ENCODE data around the gene ATRN. TPM values are rescaled to one million over a fixed set of nuclear protein-coding genes. Genes with fewer than 3 reads are reported as not detected.

ATRN gene
- total and polyA plus RNA-seq, 2 experiments from 2014 or later, result 2.2 to 18.3 TPM

DNA sequence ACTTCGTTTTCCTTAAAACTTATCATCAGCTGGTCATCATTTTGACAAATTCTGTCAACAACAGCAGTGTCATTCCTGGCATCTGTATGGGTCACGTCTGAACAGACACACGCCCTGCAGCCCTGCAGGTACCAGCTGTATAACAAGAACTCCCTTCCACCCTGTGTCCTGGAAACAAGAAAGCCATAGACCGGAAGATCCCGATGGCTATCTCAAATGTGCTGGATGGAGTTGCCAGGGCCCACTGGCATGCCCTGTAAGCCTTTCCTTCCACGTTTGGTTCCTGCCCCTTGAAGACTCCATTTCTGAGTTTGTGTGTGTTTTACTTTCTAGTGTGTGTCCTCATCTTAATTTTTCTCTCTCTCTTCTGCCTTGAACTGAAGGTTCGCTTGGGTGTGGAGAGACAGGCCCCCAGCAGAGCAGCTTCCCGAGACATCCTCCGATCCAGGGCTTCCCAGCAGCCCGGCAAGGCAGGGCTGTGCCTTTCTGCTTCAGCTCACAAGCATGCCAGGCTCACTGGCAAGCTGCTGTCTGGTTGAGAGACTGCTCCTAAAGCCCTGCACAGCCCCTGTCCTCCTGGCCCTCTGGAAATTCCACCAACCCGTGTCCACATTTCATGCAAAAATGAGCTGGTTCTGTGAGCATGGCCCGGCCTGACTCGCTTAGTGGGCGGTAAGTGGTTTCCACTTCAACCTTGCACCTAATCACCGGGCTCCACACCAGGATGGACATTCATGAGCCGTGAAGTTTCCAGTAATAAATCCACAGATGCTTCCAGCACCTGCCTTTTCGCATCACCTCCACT, 183.7 kb downstream of the ATRN start:
- no peaks in the 10 kb centered on the region for H4K20me1 ChIP-seq (replicated peaks; ENCODE audit: insufficient read depth)
- Mint-ChIP-seq H3K36me3 (ENCODE audit: low read depth) (no peaks in the 10 kb centered on the region), H3K4me3 (no peak overlapping the region), H3K4me1 (peaks cover 9% of the 10 kb centered on the region), H3K9me3 (no peaks in the 10 kb centered on the region), H3K27me3 (ENCODE audit: insufficient read depth, low read depth, poor library complexity) (peaks cover 12% of the 10 kb centered on the region), H3K27ac (no peak overlapping the region)
- no peaks in the 10 kb centered on the region for H3K9me2 ChIP-seq (ENCODE audit: insufficient read depth)
- no peak overlapping the region for H2AFZ ChIP-seq
- H3F3A ChIP-seq (replicated peaks; ENCODE audit: low read depth), result no peaks in the 10 kb centered on the region
- no peak overlapping the region for H3K4me2 ChIP-seq
- no peak overlapping the region for H3K27ac ChIP-seq (ENCODE audit: low read depth)
- ATAC-seq (no peak), DNase-seq (ENCODE audit: low spot score) (no peak)
- no peaks in the 10 kb centered on the region for H3K4me1 ChIP-seq (ENCODE audit: insufficient read depth)
- no peak overlapping the region for H3K4me3 ChIP-seq
- no peaks in the 10 kb centered on the region for H3K79me2 ChIP-seq (replicated peaks; ENCODE audit: insufficient read depth)
- H3K27me3 ChIP-seq (ENCODE audit: insufficient read depth), result peaks cover 6% of the 10 kb centered on the region; the same call in 1 of the 2 replicates
- TF ChIP-seq ZNF114 (CRISPR knock-in tag; IDR thresholded peaks at IDR 0.05), result no peak
- no peaks in the 10 kb centered on the region for H3K36me3 ChIP-seq (ENCODE audit: insufficient read depth)

GRCh38 chr20:3655131-3655405, 184.2 kb downstream of the ATRN start:
- Histone ChIP-seq H4K20me1 (replicated peaks; ENCODE audit: insufficient read depth) (no peaks in the 10 kb centered on the region), H3K79me2 (replicated peaks; ENCODE audit: insufficient read depth) (no peaks in the 10 kb centered on the region), H3K4me2 (no peak overlapping the region), H3K9me2 (ENCODE audit: insufficient read depth) (no peaks in the 10 kb centered on the region), H3K36me3 (ENCODE audit: insufficient read depth) (no peaks in the 10 kb centered on the region), H3K4me3 (no peak overlapping the region), H3K4me1 (ENCODE audit: insufficient read depth) (no peaks in the 10 kb centered on the region), H3K27me3 (ENCODE audit: insufficient read depth) (peaks cover 11% of the 10 kb centered on the region), H3F3A (replicated peaks; ENCODE audit: low read depth) (no peaks in the 10 kb centered on the region), H2AFZ (no peak overlapping the region), H3K27ac (ENCODE audit: low read depth) (no peak overlapping the region)
- Mint-ChIP-seq H3K4me1 (peaks cover 13% of the 10 kb centered on the region), H3K9me3 (no peaks in the 10 kb centered on the region), H3K27ac (no peak overlapping the region), H3K36me3 (ENCODE audit: low read depth) (no peaks in the 10 kb centered on the region), H3K4me3 (no peak overlapping the region), H3K27me3 (ENCODE audit: insufficient read depth, low read depth, poor library complexity) (peaks cover 18% of the 10 kb centered on the region)
- ATAC-seq (no peak), DNase-seq (ENCODE audit: low spot score) (no peak)
- TF ChIP-seq CREB1 (CRISPR knock-in tag; IDR thresholded peaks at IDR 0.05; ENCODE audit: low read depth) (no peak), ZNF331 (CRISPR knock-in tag; IDR thresholded peaks at IDR 0.05; ENCODE audit: low read depth) (no peak), CTCF (conservative IDR thresholded peaks at IDR 0.05; ENCODE audit: low read depth in 2 of 2) (no peak), ETS1 (IDR thresholded peaks at IDR 0.05) (no peak), POLR2AphosphoS5 (IDR thresholded peaks at IDR 0.05; ENCODE audit: low read depth) (no peak), NANOG (IDR thresholded peaks at IDR 0.05; ENCODE audit: borderline replicate concordance) (no peak)
- TF ChIP-seq, protein P1, sequence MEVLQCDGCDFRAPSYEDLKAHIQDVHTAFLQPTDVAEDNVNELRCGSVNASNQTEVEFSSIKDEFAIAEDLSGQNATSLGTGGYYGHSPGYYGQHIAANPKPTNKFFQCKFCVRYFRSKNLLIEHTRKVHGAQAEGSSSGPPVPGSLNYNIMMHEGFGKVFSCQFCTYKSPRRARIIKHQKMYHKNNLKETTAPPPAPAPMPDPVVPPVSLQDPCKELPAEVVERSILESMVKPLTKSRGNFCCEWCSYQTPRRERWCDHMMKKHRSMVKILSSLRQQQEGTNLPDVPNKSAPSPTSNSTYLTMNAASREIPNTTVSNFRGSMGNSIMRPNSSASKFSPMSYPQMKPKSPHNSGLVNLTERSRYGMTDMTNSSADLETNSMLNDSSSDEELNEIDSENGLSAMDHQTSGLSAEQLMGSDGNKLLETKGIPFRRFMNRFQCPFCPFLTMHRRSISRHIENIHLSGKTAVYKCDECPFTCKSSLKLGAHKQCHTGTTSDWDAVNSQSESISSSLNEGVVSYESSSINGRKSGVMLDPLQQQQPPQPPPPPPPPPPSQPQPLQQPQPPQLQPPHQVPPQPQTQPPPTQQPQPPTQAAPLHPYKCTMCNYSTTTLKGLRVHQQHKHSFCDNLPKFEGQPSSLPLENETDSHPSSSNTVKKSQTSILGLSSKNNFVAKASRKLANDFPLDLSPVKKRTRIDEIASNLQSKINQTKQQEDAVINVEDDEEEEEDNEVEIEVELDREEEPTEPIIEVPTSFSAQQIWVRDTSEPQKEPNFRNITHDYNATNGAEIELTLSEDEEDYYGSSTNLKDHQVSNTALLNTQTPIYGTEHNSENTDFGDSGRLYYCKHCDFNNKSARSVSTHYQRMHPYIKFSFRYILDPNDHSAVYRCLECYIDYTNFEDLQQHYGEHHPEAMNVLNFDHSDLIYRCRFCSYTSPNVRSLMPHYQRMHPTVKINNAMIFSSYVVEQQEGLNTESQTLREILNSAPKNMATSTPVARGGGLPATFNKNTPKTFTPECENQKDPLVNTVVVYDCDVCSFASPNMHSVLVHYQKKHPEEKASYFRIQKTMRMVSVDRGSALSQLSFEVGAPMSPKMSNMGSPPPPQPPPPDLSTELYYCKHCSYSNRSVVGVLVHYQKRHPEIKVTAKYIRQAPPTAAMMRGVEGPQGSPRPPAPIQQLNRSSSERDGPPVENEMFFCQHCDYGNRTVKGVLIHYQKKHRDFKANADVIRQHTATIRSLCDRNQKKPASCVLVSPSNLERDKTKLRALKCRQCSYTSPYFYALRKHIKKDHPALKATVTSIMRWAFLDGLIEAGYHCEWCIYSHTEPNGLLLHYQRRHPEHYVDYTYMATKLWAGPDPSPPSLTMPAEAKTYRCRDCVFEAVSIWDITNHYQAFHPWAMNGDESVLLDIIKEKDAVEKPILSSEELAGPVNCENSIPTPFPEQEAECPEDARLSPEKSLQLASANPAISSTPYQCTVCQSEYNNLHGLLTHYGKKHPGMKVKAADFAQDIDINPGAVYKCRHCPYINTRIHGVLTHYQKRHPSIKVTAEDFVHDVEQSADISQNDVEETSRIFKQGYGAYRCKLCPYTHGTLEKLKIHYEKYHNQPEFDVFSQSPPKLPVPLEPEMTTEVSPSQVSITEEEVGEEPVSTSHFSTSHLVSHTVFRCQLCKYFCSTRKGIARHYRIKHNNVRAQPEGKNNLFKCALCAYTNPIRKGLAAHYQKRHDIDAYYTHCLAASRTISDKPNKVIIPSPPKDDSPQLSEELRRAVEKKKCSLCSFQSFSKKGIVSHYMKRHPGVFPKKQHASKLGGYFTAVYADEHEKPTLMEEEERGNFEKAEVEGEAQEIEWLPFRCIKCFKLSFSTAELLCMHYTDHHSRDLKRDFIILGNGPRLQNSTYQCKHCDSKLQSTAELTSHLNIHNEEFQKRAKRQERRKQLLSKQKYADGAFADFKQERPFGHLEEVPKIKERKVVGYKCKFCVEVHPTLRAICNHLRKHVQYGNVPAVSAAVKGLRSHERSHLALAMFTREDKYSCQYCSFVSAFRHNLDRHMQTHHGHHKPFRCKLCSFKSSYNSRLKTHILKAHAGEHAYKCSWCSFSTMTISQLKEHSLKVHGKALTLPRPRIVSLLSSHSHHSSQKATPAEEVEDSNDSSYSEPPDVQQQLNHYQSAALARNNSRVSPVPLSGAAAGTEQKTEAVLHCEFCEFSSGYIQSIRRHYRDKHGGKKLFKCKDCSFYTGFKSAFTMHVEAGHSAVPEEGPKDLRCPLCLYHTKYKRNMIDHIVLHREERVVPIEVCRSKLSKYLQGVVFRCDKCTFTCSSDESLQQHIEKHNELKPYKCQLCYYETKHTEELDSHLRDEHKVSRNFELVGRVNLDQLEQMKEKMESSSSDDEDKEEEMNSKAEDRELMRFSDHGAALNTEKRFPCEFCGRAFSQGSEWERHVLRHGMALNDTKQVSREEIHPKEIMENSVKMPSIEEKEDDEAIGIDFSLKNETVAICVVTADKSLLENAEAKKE (CRISPR knock-in tag; IDR thresholded peaks at IDR 0.05), result no peak
- TF ChIP-seq, protein P2, sequence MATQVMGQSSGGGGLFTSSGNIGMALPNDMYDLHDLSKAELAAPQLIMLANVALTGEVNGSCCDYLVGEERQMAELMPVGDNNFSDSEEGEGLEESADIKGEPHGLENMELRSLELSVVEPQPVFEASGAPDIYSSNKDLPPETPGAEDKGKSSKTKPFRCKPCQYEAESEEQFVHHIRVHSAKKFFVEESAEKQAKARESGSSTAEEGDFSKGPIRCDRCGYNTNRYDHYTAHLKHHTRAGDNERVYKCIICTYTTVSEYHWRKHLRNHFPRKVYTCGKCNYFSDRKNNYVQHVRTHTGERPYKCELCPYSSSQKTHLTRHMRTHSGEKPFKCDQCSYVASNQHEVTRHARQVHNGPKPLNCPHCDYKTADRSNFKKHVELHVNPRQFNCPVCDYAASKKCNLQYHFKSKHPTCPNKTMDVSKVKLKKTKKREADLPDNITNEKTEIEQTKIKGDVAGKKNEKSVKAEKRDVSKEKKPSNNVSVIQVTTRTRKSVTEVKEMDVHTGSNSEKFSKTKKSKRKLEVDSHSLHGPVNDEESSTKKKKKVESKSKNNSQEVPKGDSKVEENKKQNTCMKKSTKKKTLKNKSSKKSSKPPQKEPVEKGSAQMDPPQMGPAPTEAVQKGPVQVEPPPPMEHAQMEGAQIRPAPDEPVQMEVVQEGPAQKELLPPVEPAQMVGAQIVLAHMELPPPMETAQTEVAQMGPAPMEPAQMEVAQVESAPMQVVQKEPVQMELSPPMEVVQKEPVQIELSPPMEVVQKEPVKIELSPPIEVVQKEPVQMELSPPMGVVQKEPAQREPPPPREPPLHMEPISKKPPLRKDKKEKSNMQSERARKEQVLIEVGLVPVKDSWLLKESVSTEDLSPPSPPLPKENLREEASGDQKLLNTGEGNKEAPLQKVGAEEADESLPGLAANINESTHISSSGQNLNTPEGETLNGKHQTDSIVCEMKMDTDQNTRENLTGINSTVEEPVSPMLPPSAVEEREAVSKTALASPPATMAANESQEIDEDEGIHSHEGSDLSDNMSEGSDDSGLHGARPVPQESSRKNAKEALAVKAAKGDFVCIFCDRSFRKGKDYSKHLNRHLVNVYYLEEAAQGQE (IDR thresholded peaks at IDR 0.05; ENCODE audit: unreplicated experiment), result no peak
